ENCODE results near the gene CIAO2B. TPM values are rescaled to one million over a fixed set of nuclear protein-coding genes. Genes with fewer than 3 reads are reported as not detected.
"Not testable (repeated sequence)": the region's sequence is repeated elsewhere in the genome, so short reads cannot be mapped to it uniquely, and the experiment has no call there.

CIAO2B gene
- polyA plus RNA-seq, 3 donors from 2014 or later = 125 to 157 (median 132) TPM

DNA sequence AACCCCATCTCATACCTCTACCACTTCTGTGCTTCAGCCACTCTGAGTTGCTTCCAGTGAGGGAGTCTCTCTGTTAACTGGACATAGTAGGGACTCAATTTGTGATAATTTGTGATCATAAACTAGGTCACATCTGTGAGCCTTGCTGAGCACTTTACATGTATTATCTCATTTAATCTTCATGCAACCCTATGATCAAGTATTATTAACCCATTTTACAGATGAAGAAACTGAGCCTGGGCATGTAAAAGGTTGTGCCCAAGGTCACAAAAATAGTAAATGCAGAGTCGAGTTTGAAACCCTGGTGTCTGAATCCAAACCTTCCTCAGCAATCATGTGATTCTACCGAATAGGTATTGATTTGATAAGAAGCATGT lies 35.3 kb downstream of the CIAO2B start:
- H3K27ac Mint-ChIP-seq = peak overlapping the region in 1 of 6 donors; percentile 1
- H3K36me3 Mint-ChIP-seq = no peaks in the 10 kb centered on the region
- peaks cover 0 to 3% (median 0%) of the 10 kb centered on the region in 3 donors for H3K27me3 Mint-ChIP-seq (ENCODE audit: low read depth in 3 of 3)
- no peaks in the 10 kb centered on the region for H3K4me1 Mint-ChIP-seq
- no peak overlapping the region for H3K4me3 Mint-ChIP-seq
- DNase-seq = no peak
- H3K9me3 Mint-ChIP-seq = no peaks in the 10 kb centered on the region

DNA sequence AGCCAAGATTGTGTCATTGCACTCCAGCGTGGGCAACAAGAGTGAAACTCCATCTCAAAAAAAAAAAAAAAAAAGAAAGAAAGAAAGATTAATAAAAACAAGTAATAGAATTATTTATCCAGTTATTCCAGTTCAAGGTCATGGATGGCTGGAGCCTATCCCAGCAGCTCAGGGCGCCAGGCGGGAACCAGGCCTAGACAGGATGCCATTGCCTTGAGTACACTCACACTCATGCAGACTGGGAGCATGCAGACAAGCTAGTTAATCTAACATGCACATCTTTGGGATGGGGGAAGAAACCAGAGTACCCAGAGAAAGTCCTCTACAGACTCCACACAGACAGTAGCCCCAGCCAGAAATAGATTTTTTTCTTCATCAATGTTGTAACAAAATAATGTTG lies 36.0 kb downstream of the CIAO2B start:
- H3K4me1 Mint-ChIP-seq = peaks cover 0 to under 1% of the 10 kb centered on the region in 2 donors
- H3K4me3 Mint-ChIP-seq = no peak overlapping the region
- no peak overlapping the region for H3K27ac Mint-ChIP-seq
- peaks cover 0 to 3% (median 0%) of the 10 kb centered on the region in 3 donors for H3K27me3 Mint-ChIP-seq (ENCODE audit: low read depth in 3 of 3)
- no peaks in the 10 kb centered on the region for H3K9me3 Mint-ChIP-seq
- no peak for DNase-seq
- H3K36me3 Mint-ChIP-seq = no peaks in the 10 kb centered on the region

DNA sequence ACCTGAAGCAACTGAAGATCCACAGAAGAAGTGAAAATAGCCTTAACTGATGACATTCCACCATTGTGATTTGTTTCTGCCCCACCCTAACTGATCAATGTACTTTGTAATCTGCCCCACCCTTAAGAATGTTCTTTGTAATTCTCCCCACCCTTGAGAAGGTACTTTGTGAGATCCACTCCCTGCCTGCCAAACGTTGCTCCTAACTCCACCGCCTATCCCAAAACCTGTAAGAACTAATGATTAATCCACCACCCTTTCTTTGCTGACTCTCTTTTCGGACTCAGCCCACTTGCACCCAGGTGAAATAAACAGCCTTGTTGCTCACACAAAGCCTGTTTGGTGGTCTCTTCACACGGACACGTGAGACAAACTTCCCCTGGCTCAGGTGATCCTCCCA lies 37.5 kb downstream of the CIAO2B start:
- not testable (repeated sequence) for H3K36me3 Mint-ChIP-seq; H3K27me3 Mint-ChIP-seq (ENCODE audit: low read depth in 3 of 3); H3K9me3 Mint-ChIP-seq; H3K4me1 Mint-ChIP-seq; H3K27ac Mint-ChIP-seq; DNase-seq; H3K4me3 Mint-ChIP-seq

DNA sequence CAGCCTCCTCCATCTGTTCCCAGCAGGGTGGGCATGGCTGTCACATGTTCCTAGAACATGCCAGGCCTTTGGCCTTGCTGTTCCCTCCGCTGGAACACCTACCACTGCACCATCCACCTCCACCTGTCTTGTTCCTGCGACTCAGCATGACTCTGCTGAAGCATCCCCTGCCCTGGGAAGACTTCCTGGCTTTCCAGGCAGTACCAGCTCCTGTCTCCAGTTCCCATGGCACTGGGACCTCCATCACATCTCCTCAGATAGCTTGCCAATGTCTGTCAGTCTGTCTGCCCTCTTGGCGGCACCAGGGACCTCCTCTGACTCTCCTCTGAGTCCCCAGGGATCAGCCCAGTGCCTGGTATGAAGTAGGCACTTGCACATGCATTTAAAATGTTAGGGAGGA lies 38.2 kb downstream of the CIAO2B start:
- H3K27me3 Mint-ChIP-seq (ENCODE audit: low read depth in 3 of 3) = peaks cover 0 to 3% (median 0%) of the 10 kb centered on the region in 3 donors
- no peak overlapping the region for H3K27ac Mint-ChIP-seq
- DNase-seq = no peak
- no peaks in the 10 kb centered on the region for H3K36me3 Mint-ChIP-seq
- H3K9me3 Mint-ChIP-seq = no peaks in the 10 kb centered on the region
- H3K4me1 Mint-ChIP-seq = peaks cover 0 to 3% of the 10 kb centered on the region in 2 donors
- no peak overlapping the region for H3K4me3 Mint-ChIP-seq

DNA sequence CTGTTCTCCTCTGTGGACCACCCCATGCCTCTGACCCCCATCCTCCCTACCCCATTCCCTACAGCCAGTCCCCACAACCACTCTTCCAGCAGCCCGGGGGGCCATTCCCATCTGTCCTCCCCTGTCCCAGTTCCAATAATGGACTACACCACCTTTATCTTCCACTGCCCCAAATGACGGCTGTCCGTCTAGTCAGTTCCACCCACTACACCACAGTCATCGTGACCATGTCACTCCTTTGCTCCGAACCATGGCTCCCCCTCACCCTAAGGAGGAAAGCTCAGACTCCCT lies 38.6 kb downstream of the CIAO2B start:
- Mint-ChIP-seq H3K27me3 (ENCODE audit: low read depth in 3 of 3) (peaks cover 0 to 3% (median 0%) of the 10 kb centered on the region in 3 donors), H3K4me3 (no peak overlapping the region), H3K27ac (no peak overlapping the region), H3K36me3 (no peaks in the 10 kb centered on the region), H3K9me3 (no peaks in the 10 kb centered on the region), H3K4me1 (peaks cover 0 to 3% of the 10 kb centered on the region in 2 donors)
- DNase-seq = no peak

DNA sequence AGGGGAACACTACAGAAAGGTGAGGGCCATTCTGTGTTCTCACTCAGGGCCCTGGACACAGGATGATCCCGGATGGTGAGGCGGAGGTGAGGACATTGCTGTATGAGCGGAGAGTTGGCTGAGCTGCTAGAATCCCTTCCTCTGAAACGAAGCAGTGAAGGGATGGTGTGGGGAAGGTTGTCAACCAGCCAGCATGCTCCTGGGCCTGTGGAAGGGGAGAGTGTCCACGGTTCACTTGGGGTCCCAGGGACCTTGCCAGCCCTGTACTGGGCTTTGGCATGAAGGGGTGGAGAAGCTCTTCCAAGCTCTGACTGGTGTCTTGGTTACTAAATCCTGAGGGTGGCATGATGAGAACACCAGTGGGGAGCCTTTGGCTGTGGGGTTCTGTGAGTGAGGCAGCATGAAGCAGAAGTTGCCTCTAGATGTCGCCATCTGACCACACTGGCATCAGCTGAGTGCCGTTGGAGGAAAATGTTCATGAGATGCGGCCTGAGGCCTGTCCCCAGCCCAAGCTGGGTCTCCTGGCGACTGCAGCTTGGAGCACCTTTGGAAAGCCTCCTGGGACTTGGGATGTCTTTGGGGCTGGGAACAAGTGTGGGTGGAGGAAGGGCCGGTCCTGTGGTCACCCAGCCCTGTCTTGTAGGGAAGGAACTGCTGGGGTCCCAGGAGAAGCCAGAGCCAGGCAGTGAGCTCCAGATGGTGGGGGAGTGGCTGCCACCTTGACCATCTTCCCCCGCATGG lies 39.1 kb downstream of the CIAO2B start:
- H3K27ac Mint-ChIP-seq = peak overlapping the region in 2 of 6 donors; percentile 17 to 70

DNA sequence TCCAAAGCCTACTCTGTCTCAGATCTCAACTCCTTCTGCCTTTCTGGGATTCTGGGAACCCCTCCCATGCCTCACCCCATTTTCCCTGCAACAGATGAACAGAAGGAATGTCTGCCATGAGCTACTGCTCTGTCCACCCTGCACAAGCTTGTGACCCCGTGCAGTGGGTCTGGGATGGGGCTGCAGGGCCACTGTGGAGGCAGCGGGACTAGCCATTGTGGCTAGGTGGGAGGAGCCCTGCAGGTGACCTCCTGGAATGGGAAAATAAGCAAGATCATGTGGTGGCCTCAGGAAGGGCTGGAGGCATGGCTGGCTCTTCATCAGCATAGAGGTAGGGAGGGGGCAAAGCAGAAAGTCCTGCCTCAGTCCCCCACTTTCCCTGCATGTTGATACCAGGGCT lies 40.1 kb downstream of the CIAO2B start:
- Mint-ChIP-seq H3K27me3 (ENCODE audit: low read depth in 3 of 3) (peaks cover 0 to 3% (median 0%) of the 10 kb centered on the region in 3 donors), H3K27ac (peak overlapping the region in 1 of 6 donors; percentile 70), H3K4me3 (no peak overlapping the region), H3K9me3 (no peaks in the 10 kb centered on the region), H3K4me1 (peaks cover 0 to 3% of the 10 kb centered on the region in 2 donors), H3K36me3 (no peaks in the 10 kb centered on the region)
- no peak for DNase-seq

More for the DNA sequence above, 39.1 kb downstream of the CIAO2B start:
- no peaks in the 10 kb centered on the region for H3K9me3 Mint-ChIP-seq
- DNase-seq = peak; percentile 39 to 57 (median 52)
- H3K36me3 Mint-ChIP-seq = no peaks in the 10 kb centered on the region
- no peak overlapping the region for H3K4me3 Mint-ChIP-seq
- H3K27me3 Mint-ChIP-seq (ENCODE audit: low read depth in 3 of 3) = peaks cover 0 to 3% (median 0%) of the 10 kb centered on the region in 3 donors
- peaks cover 0 to 3% of the 10 kb centered on the region in 2 donors for H3K4me1 Mint-ChIP-seq

DNA sequence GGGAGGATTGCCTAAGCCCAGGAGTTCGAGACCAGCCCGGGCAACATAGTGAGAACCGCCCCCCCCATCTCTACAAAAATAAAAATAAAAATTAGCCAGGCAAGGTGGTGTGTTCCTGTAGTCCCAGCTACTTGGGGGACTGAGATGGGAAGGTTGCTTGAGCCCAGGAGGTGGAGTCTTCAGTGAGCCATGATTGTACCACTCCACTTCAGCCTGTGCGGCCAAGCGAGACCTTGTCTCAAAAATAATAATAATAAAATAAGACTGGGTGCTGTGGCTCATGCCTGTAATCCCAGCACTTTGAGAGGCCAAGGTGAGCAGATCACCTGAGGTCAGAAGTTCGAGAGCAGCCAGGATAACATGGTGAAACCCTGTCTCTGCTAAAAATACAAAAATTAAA lies 42.4 kb downstream of the CIAO2B start:
- no peak overlapping the region for H3K27ac Mint-ChIP-seq
- peaks cover 0 to 2% (median 0%) of the 10 kb centered on the region in 3 donors for H3K27me3 Mint-ChIP-seq (ENCODE audit: low read depth in 3 of 3)
- peaks cover 5 to 6% of the 10 kb centered on the region in 2 donors for H3K4me1 Mint-ChIP-seq
- H3K36me3 Mint-ChIP-seq = peaks cover 0 to 5% (median 0%) of the 10 kb centered on the region in 3 donors
- no peak for DNase-seq
- no peaks in the 10 kb centered on the region for H3K9me3 Mint-ChIP-seq
- no peak overlapping the region for H3K4me3 Mint-ChIP-seq

DNA sequence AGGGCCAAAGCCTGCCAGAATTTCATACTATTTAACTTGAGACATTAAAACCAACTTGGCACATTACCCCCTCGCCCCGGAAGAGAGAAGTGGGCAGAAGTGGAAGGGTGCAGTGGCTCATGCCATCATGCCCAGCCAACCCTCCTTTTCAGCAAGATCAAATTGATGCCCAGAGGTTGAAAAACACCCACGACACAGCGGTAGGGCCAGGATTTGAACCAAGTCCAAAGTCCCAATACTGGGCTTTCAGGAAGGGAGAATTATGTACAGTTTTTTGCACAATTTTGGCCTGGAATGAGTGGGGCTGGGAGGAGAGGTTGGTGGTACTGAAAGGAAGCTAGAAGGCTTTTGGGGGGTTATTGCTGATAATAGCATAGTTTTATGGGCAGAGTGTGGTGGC lies 42.8 kb downstream of the CIAO2B start:
- peaks cover 5 to 6% of the 10 kb centered on the region in 2 donors for H3K4me1 Mint-ChIP-seq
- H3K27me3 Mint-ChIP-seq (ENCODE audit: low read depth in 3 of 3) = peaks cover 0 to 2% (median 0%) of the 10 kb centered on the region in 3 donors
- H3K4me3 Mint-ChIP-seq = no peak overlapping the region
- peak overlapping the region in 2 of 6 donors; percentile 19 to 61 for H3K27ac Mint-ChIP-seq
- DNase-seq = no peak
- peaks cover 0 to 5% (median 0%) of the 10 kb centered on the region in 3 donors for H3K36me3 Mint-ChIP-seq
- no peaks in the 10 kb centered on the region for H3K9me3 Mint-ChIP-seq

DNA sequence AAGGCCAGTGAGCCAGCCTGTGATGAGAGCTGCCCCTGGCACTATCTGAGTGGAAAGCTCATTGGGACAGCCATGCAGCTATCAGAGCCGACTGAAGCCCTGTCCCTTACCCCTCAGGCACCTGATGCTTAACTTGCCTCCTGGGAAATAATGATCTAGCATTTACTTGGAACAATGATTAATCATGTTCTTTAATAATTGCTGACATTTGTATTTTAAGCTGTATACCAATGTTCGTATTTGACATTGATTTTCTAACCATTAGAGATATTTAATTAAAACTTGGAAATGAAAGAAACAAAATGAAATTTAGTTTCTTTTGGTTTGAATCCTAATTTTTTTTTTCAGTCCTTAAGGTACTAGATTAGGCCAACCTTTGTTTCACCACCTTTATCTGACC lies 43.4 kb downstream of the CIAO2B start:
- H3K36me3 Mint-ChIP-seq = peaks cover 1 to 8% (median 1%) of the 10 kb centered on the region in 3 donors
- H3K9me3 Mint-ChIP-seq = no peaks in the 10 kb centered on the region
- H3K27ac Mint-ChIP-seq = peak overlapping the region in 1 of 6 donors; percentile 19
- H3K4me1 Mint-ChIP-seq = peaks cover 5 to 11% of the 10 kb centered on the region in 2 donors
- no peak overlapping the region for H3K4me3 Mint-ChIP-seq
- DNase-seq = no peak
- peaks cover 0 to under 1% (median 0%) of the 10 kb centered on the region in 3 donors for H3K27me3 Mint-ChIP-seq (ENCODE audit: low read depth in 3 of 3)

DNA sequence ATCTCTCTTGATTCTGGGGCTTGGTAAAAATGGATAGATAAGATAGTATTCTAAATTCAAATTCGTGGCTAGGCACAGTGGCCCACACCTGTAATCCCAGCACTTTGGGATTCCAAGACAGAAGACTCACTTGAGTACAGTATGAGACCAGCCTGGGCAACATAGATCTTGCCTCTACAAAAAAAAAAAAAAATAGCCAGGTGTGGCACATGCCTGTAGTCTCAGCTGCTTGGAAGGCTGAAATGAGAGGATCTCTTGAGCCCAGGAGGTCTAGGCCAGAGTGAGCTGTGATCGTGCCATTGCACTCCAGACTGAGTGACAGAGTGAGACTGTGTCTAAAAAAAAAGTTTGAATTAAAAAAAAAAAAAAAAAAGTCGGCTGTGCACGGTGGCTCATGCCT lies 44.6 kb downstream of the CIAO2B start:
- Mint-ChIP-seq H3K36me3 (peaks cover 6 to 19% (median 6%) of the 10 kb centered on the region in 3 donors), H3K27ac (no peak overlapping the region), H3K4me1 (peaks cover 5 to 19% of the 10 kb centered on the region in 2 donors), H3K9me3 (no peaks in the 10 kb centered on the region), H3K27me3 (ENCODE audit: low read depth in 3 of 3) (no peaks in the 10 kb centered on the region), H3K4me3 (no peak overlapping the region)
- DNase-seq = no peak

DNA sequence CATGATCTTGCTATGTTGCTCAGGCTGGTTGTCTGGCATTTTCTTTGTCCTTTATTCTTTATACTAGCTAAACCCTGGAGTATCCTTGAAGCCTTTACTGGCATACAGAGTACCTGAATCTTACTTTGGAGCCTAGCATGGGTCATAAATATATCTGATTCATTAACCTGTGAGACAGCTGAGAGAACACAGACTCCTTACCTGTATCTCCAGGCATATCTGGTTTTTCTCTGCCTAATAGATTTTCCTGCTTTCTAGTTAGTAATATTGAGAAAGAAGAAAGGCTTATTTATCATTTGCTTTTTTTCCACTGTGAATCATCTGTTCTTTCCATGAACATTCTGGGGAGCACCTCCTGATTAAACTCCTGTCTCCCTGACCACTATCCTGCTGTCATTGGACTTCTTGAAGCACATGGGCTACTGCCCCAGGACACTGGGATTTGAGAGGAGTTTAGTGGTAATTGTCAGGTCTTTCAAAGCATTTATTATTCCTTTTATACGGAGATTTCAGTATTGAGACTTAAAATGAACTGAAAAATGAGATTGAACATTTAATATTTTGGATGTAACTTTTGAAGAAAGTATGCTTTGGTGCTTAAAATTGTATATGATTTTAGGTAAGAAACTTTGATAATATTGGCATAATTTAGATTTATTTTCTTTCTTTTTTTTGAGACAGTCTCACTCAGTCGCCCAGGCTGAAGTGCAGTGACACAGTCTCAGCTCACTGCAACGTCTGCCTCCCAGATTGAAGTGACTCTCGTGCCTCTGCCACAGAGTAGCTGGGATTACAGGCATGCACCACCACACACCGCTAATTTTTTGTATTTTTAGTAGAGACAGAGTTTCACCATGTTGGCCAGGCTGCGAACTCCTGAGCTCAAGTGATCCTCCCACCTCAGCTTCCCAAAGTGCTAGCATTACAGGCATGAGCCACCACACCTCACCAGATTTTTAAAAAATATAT lies 45.3 kb downstream of the CIAO2B start:
- no peak for DNase-seq

DNA sequence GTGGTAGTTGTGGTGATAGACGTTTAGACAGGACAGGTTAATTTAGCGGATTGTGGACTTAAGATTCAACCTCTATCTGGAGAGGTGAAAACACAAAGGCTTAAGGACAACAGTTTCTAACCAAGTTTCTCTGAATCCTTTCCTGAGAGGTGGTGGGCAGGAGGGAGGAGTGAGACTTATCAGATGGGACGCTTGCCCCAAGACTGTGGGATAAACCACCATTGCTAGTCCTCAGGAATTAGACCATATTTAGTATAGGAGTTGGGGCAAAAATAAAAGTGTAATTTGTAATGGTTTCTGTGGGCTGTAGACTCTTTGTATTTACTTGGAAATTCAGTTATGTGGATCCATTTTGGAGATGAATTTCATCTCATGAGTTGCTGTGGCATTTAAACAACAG lies 47.3 kb downstream of the CIAO2B start:
- H3K27ac Mint-ChIP-seq = peak overlapping the region in 3 of 6 donors; percentile 29 to 88 (median 51)
- no peak for DNase-seq
- peaks cover 6 to 24% (median 10%) of the 10 kb centered on the region in 3 donors for H3K36me3 Mint-ChIP-seq
- peaks cover 3 to 29% of the 10 kb centered on the region in 2 donors for H3K4me1 Mint-ChIP-seq
- H3K9me3 Mint-ChIP-seq = no peaks in the 10 kb centered on the region
- peaks cover 0 to 1% (median 0%) of the 10 kb centered on the region in 3 donors for H3K27me3 Mint-ChIP-seq (ENCODE audit: low read depth in 3 of 3)
- no peak overlapping the region for H3K4me3 Mint-ChIP-seq

More for the DNA sequence above, 45.3 kb downstream of the CIAO2B start:
- Mint-ChIP-seq H3K4me3 (no peak overlapping the region), H3K9me3 (no peaks in the 10 kb centered on the region), H3K27ac (peak overlapping the region in 2 of 6 donors; percentile 9 to 23), H3K4me1 (peaks cover 5 to 19% of the 10 kb centered on the region in 2 donors), H3K36me3 (peaks cover 6 to 24% (median 10%) of the 10 kb centered on the region in 3 donors), H3K27me3 (ENCODE audit: low read depth in 3 of 3) (no peaks in the 10 kb centered on the region)

DNA sequence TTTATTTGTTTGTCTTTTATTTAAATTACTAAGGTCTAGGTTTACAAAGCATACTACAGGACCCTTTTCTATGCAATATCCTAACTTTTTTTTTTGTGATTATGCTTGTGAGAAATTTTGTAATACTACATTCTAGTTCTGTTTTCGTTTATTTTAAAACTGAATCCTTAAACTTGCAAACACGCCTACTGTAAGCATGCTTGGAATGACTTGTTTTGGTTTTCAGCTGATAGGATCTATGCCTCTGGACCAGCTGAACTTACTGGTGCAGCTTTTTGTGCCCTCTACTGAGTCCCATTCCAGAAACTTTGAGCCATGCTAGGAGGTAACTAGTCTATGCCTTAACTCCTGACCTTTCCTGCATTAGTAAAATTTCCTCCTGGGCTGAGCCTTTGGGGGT lies 47.9 kb downstream of the CIAO2B start:
- H3K4me1 Mint-ChIP-seq = peaks cover 3 to 33% of the 10 kb centered on the region in 2 donors
- no peak overlapping the region for H3K4me3 Mint-ChIP-seq
- H3K36me3 Mint-ChIP-seq = peaks cover 6 to 24% (median 10%) of the 10 kb centered on the region in 3 donors
- DNase-seq = no peak
- H3K27me3 Mint-ChIP-seq (ENCODE audit: low read depth in 3 of 3) = peaks cover 0 to 2% (median 0%) of the 10 kb centered on the region in 3 donors
- no peaks in the 10 kb centered on the region for H3K9me3 Mint-ChIP-seq
- H3K27ac Mint-ChIP-seq = no peak overlapping the region

Data from immature natural killer cell (primary cell).